Measurements from ENCODE around the gene GNL1. TPM values are rescaled to one million over a fixed set of nuclear protein-coding genes. Genes with fewer than 3 reads are reported as not detected.

The GNL1 gene
- total and polyA plus RNA-seq, 2 of the 8 experiments (the other 6 are each of a cell fraction or from before 2014, with no cell fraction given), result 42.4 to 67.8 TPM

DNA sequence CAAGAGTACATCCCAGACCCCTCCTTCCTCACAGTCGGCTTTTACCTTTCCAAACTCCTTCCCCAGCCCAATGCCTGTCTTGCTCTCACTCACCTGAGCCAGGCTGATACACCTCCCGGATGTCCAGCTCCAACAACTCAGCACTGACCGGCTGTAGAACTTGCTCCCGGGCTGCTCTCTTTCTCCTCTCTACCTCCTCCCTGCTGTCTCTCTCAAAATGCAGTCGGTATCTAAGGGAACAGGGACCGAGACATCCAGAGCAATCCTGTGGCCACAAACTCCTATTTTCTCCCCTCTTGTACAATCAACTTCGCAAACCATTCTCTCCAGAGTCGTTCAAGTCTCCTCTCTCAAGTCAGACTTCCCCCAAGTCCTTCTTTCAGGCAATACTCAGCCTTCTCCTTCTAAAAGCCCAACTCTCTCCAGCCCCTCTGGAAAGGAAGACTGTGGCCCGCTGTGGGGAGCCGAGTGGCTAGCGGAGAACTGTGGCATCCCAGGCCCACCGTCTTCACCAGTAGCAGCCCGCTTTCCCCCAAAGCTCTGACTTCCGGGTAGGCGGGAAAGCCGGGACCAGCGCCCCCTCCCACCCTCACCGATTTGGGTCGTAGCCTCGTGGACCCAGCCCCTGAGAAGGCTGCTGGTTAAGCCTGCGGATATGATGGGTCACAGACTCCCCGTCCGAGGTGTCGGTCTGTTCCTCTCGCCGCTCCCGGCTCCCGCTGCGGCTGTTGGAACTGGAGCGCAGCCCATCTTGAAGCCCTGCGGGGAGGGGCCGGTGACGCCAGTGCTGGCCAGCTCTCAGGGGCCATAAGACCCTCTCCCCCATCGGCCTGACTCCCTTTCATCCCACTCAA, 1.1 kb downstream of the GNL1 start (continued):
- TF ChIP-seq, protein P1, sequence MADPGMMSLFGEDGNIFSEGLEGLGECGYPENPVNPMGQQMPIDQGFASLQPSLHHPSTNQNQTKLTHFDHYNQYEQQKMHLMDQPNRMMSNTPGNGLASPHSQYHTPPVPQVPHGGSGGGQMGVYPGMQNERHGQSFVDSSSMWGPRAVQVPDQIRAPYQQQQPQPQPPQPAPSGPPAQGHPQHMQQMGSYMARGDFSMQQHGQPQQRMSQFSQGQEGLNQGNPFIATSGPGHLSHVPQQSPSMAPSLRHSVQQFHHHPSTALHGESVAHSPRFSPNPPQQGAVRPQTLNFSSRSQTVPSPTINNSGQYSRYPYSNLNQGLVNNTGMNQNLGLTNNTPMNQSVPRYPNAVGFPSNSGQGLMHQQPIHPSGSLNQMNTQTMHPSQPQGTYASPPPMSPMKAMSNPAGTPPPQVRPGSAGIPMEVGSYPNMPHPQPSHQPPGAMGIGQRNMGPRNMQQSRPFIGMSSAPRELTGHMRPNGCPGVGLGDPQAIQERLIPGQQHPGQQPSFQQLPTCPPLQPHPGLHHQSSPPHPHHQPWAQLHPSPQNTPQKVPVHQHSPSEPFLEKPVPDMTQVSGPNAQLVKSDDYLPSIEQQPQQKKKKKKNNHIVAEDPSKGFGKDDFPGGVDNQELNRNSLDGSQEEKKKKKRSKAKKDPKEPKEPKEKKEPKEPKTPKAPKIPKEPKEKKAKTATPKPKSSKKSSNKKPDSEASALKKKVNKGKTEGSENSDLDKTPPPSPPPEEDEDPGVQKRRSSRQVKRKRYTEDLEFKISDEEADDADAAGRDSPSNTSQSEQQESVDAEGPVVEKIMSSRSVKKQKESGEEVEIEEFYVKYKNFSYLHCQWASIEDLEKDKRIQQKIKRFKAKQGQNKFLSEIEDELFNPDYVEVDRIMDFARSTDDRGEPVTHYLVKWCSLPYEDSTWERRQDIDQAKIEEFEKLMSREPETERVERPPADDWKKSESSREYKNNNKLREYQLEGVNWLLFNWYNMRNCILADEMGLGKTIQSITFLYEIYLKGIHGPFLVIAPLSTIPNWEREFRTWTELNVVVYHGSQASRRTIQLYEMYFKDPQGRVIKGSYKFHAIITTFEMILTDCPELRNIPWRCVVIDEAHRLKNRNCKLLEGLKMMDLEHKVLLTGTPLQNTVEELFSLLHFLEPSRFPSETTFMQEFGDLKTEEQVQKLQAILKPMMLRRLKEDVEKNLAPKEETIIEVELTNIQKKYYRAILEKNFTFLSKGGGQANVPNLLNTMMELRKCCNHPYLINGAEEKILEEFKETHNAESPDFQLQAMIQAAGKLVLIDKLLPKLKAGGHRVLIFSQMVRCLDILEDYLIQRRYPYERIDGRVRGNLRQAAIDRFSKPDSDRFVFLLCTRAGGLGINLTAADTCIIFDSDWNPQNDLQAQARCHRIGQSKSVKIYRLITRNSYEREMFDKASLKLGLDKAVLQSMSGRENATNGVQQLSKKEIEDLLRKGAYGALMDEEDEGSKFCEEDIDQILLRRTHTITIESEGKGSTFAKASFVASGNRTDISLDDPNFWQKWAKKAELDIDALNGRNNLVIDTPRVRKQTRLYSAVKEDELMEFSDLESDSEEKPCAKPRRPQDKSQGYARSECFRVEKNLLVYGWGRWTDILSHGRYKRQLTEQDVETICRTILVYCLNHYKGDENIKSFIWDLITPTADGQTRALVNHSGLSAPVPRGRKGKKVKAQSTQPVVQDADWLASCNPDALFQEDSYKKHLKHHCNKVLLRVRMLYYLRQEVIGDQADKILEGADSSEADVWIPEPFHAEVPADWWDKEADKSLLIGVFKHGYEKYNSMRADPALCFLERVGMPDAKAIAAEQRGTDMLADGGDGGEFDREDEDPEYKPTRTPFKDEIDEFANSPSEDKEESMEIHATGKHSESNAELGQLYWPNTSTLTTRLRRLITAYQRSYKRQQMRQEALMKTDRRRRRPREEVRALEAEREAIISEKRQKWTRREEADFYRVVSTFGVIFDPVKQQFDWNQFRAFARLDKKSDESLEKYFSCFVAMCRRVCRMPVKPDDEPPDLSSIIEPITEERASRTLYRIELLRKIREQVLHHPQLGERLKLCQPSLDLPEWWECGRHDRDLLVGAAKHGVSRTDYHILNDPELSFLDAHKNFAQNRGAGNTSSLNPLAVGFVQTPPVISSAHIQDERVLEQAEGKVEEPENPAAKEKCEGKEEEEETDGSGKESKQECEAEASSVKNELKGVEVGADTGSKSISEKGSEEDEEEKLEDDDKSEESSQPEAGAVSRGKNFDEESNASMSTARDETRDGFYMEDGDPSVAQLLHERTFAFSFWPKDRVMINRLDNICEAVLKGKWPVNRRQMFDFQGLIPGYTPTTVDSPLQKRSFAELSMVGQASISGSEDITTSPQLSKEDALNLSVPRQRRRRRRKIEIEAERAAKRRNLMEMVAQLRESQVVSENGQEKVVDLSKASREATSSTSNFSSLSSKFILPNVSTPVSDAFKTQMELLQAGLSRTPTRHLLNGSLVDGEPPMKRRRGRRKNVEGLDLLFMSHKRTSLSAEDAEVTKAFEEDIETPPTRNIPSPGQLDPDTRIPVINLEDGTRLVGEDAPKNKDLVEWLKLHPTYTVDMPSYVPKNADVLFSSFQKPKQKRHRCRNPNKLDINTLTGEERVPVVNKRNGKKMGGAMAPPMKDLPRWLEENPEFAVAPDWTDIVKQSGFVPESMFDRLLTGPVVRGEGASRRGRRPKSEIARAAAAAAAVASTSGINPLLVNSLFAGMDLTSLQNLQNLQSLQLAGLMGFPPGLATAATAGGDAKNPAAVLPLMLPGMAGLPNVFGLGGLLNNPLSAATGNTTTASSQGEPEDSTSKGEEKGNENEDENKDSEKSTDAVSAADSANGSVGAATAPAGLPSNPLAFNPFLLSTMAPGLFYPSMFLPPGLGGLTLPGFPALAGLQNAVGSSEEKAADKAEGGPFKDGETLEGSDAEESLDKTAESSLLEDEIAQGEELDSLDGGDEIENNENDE (IDR thresholded peaks at IDR 0.05; ENCODE audit: insufficient replicate concordance, low read length), result no peak
- no peak for TF ChIP-seq TBP (IDR thresholded peaks at IDR 0.05; ENCODE audit: low read depth, low read length)
- TF ChIP-seq CHD1 (IDR thresholded peaks at IDR 0.05; ENCODE audit: low read depth, low read length), result no peak
- TF ChIP-seq SIRT6 (IDR thresholded peaks at IDR 0.05; ENCODE audit: low read length), result no peak
- no peak for TF ChIP-seq RBBP5 (IDR thresholded peaks at IDR 0.05; ENCODE audit: borderline replicate concordance, low read depth, low read length)
- TF ChIP-seq ZNF274 (IDR thresholded peaks at IDR 0.05; ENCODE audit: borderline replicate concordance, extremely low read depth, low read length), result no peak
- TF ChIP-seq FOSL1 (IDR thresholded peaks at IDR 0.05; ENCODE audit: insufficient read depth, low read depth, low read length), result no peak
- TF ChIP-seq HDAC6 (IDR thresholded peaks at IDR 0.05; ENCODE audit: low read depth, low read length), result no peak
- 0 out of 2 replicates have a peak, but pooled peaks have one; percentile 31 for TF ChIP-seq POLR2AphosphoS5 (IDR thresholded peaks at IDR 0.05; ENCODE audit: low read depth, low read length)
- TF ChIP-seq SIN3A (conservative IDR thresholded peaks at IDR 0.05 in 1 of 2, IDR thresholded peaks at IDR 0.05 in 1 of 2; ENCODE audit: low read depth in 1 of 2, low read length in 2 of 2), result 0 out of 4 replicates have a peak, but pooled peaks of 1 of the 2 experiments have one; percentile 21

Data from H1 (cell line).